Coronary artery (tissue), 2 donors: ENCODE results near the gene FOXP1.

ENCODE experiments used
- DNase-seq: peaks from one replicate; pipeline ENCODE4 v3.0.0-alpha.2; 2017; ENCODE audit warnings: low spot score
- H3K27ac ChIP-seq, 2 donors: fragments of 200-600 bp; sonication (generic); one replicate each; pipeline ENCODE4 v1.5.1; 2016 to 2019
- H3K4me3 ChIP-seq: fragments of 200-600 bp; sonication (generic); 2 replicates; pipeline ENCODE4 v1.5.1; 2016; ENCODE audit warnings: mild to moderate bottlenecking, moderate library complexity
- CTCF ChIP-seq: fragments of 200-600 bp; sonication (generic); IDR thresholded peaks from one replicate; pipeline ENCODE4 v1.5.1; 2019; ENCODE audit warnings: antibody characterized with exemption

FOXP1 gene

DNA sequence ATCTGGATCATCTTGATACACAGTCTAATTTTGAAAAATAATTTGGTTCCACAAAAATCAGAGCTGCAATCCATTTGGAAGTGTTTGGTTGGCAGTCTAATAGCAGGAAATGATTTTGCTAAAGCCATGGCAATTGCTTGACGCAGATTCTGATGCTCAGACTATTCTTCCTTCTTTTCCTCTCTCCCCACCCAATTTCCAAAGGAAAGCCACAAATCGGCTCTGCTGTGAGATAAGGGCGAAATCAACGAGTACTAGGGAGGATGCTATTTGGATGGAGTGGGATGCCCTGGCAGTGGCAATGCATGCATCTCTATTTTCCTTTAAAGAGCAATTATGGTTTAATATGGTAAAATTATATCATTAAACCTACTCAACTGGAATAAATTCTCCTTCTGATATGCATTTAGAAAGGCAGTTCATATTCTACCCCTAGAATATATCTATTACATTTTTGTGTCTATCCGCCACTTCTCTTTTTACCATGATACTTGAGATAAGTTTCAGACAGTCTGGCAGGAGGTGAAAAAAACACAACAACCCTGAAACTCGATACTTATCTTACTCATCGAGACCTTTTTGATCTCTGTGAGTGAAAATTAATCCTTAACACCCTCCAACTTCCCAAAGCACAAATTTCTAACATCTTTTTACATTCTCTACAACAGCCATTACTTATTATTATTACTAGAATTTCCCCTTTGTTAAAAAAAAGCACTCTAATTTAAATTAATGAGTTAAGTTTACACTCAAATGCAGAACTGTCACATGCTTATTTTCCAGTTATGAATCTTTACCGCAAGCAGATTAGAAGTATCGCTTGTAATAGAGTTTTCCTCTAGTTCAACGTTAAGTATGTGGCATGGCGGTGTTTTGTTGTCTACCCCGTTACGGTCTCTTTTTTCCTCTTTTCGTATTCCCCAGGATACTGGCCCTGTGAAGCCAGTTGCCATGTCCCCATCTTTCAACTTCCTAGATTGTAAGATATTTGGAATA lies 433.3 kb downstream of the FOXP1 start:
- H3K4me3 ChIP-seq, result no peak overlapping the region
- no peak for TF ChIP-seq CTCF
- no peak overlapping the region for H3K27ac ChIP-seq
- no peak for DNase-seq

- no peak overlapping the region for H3K27ac ChIP-seq
- no peak for DNase-seq
- TF ChIP-seq CTCF, result no peak
Observed at GRCh38 chr3:71148455-71149060, 435.0 kb downstream of the FOXP1 start.

DNA sequence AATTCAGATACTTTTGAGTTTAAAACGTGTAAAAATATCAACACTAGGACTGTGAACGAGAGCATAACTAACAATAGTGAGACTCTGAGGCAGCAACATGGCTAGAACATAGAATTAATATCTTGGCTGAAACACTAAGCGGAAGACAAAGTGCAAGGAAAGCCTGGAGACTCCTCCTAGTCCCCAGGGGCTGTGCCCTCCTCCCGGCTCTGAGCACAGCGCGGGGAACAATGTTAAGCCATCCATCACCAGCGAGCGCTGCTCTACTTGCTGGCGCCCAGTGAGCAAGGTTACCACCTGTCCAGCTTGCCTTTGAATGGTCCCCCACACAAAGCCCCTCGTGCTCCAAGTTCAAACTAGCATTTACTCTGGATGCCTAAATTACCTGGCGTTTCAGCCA lies 436.9 kb downstream of the FOXP1 start:
- DNase-seq, result no peak
- TF ChIP-seq CTCF, result no peak
- Histone ChIP-seq H3K4me3 (no peak overlapping the region), H3K27ac (no peak overlapping the region)

More at GRCh38 chr3:71148455-71149060, 435.0 kb downstream of the FOXP1 start:
- H3K4me3 ChIP-seq, result no peak overlapping the region

GRCh38 chr3:71145954-71146353 lies 437.6 kb downstream of the FOXP1 start:
- Histone ChIP-seq H3K27ac (no peak overlapping the region), H3K4me3 (no peak overlapping the region)
- TF ChIP-seq CTCF, result no peak
- no peak for DNase-seq

GRCh38 chr3:71144525-71145253 lies 438.8 kb downstream of the FOXP1 start:
- Histone ChIP-seq H3K4me3 (no peak overlapping the region), H3K27ac (no peak overlapping the region)
- DNase-seq, result no peak
- no peak for TF ChIP-seq CTCF

- TF ChIP-seq CTCF, result no peak
- no peak for DNase-seq
Observed at GRCh38 chr3:71143493-71143892, 440.0 kb downstream of the FOXP1 start.

More at GRCh38 chr3:71143493-71143892, 440.0 kb downstream of the FOXP1 start:
- Histone ChIP-seq H3K4me3 (no peak overlapping the region), H3K27ac (no peak overlapping the region)
